Measurements from ENCODE around the gene SUPT20H.

Gene SUPT20H

DNA sequence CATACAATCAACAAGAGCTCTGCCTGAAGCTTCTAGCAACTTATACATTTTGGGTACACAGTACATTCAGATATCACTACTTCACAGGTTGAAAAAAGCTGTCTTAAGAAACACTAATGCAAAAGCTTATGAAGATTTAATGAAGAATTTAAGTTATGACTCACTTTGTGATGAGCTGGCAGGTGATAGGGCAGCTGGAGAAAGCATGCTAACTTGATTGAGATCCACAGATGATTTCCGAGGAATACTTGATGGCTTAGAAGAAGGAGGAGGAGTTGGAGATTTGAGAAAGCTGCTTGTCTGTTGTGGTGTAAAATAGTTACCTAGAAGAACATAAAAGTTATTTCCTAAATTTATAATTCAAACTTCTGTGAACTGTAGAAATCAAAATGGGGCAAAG lies 35.6 kb downstream of the SUPT20H start (continued):
- TF ChIP-seq PRDM2 (tag by site-specific recombination; IDR thresholded peaks at IDR 0.05; ENCODE audit: borderline replicate concordance) (no peak), ZNF600 (tag by site-specific recombination; IDR thresholded peaks at IDR 0.05) (no peak), ZNF548 (tag by site-specific recombination; IDR thresholded peaks at IDR 0.05) (no peak), ZNF707 (tag by site-specific recombination; IDR thresholded peaks at IDR 0.05) (no peak), GLIS2 (tag by site-specific recombination; IDR thresholded peaks at IDR 0.05) (no peak), ZSCAN16 (tag by site-specific recombination; IDR thresholded peaks at IDR 0.05) (no peak), ZNF121 (tag by site-specific recombination; IDR thresholded peaks at IDR 0.05) (no peak), ZNF148 (tag by site-specific recombination; IDR thresholded peaks at IDR 0.05; ENCODE audit: borderline replicate concordance) (no peak)
- TF ChIP-seq, protein P1, sequence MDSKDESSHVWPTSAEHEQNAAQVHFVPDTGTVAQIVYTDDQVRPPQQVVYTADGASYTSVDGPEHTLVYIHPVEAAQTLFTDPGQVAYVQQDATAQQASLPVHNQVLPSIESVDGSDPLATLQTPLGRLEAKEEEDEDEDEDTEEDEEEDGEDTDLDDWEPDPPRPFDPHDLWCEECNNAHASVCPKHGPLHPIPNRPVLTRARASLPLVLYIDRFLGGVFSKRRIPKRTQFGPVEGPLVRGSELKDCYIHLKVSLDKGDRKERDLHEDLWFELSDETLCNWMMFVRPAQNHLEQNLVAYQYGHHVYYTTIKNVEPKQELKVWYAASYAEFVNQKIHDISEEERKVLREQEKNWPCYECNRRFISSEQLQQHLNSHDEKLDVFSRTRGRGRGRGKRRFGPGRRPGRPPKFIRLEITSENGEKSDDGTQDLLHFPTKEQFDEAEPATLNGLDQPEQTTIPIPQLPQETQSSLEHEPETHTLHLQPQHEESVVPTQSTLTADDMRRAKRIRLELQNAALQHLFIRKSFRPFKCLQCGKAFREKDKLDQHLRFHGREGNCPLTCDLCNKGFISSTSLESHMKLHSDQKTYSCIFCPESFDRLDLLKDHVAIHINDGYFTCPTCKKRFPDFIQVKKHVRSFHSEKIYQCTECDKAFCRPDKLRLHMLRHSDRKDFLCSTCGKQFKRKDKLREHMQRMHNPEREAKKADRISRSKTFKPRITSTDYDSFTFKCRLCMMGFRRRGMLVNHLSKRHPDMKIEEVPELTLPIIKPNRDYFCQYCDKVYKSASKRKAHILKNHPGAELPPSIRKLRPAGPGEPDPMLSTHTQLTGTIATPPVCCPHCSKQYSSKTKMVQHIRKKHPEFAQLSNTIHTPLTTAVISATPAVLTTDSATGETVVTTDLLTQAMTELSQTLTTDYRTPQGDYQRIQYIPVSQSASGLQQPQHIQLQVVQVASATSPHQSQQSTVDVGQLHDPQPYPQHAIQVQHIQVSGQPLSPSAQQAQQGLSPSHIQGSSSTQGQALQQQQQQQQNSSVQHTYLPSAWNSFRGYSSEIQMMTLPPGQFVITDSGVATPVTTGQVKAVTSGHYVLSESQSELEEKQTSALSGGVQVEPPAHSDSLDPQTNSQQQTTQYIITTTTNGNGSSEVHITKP (tag by site-specific recombination; IDR thresholded peaks at IDR 0.05) = no peak
- TF ChIP-seq, protein P2, sequence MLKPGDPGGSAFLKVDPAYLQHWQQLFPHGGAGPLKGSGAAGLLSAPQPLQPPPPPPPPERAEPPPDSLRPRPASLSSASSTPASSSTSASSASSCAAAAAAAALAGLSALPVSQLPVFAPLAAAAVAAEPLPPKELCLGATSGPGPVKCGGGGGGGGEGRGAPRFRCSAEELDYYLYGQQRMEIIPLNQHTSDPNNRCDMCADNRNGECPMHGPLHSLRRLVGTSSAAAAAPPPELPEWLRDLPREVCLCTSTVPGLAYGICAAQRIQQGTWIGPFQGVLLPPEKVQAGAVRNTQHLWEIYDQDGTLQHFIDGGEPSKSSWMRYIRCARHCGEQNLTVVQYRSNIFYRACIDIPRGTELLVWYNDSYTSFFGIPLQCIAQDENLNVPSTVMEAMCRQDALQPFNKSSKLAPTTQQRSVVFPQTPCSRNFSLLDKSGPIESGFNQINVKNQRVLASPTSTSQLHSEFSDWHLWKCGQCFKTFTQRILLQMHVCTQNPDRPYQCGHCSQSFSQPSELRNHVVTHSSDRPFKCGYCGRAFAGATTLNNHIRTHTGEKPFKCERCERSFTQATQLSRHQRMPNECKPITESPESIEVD (tag by site-specific recombination; IDR thresholded peaks at IDR 0.05) = no peak
- TF ChIP-seq, protein P3, sequence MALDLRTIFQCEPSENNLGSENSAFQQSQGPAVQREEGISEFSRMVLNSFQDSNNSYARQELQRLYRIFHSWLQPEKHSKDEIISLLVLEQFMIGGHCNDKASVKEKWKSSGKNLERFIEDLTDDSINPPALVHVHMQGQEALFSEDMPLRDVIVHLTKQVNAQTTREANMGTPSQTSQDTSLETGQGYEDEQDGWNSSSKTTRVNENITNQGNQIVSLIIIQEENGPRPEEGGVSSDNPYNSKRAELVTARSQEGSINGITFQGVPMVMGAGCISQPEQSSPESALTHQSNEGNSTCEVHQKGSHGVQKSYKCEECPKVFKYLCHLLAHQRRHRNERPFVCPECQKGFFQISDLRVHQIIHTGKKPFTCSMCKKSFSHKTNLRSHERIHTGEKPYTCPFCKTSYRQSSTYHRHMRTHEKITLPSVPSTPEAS (tag by site-specific recombination; IDR thresholded peaks at IDR 0.05) = no peak

DNA sequence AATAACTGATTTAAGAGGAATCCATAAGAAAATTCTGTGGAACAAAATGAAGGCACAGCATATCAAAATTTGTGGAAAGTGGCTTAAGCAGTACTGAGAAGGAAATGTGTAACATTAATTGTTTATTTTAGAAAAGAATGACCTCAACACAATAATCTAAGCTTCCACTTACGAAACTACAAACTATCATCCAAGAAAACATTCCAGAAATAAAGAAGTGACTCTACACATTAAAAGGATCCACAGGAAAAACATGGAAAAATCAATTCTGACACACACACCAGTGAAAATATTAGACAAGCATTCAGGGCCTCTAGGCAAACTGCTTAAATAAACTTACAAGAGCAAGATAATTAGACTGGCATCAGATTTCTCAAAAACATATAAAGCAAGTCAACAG lies 44.9 kb downstream of the SUPT20H start:
- no peak overlapping the region for H3K4me3 ChIP-seq (ENCODE audit: low read depth, low read length)
- H3K9me3 ChIP-seq (ENCODE audit: control insufficient read depth, insufficient read depth, low read depth, low read length) = no peaks in the 10 kb centered on the region
- CTCF ChIA-PET = no interaction called here
- no peak overlapping the region for H3K27ac ChIP-seq (ENCODE audit: extremely low read depth, low read depth, low read length)
- H3K36me3 ChIP-seq (ENCODE audit: control insufficient read depth in 2 of 2, insufficient read depth in 1 of 2, low read length in 2 of 2) = peaks cover 38 to 47% of the 10 kb centered on the region in 2 experiments
- POLR2A ChIA-PET = no interaction called here
- peaks cover 4% of the 10 kb centered on the region; the same call in 1 of the 2 replicates for H3K4me1 ChIP-seq (ENCODE audit: control insufficient read depth, insufficient read depth, low read length)
- peak; percentile 28; the same call in 1 of the 2 replicates for TF ChIP-seq FEZF1 (tag by site-specific recombination; IDR thresholded peaks at IDR 0.05)
- no peak for TF ChIP-seq ZNF292 (tag by site-specific recombination; IDR thresholded peaks at IDR 0.05; ENCODE audit: borderline replicate concordance, low read depth)
- TF ChIP-seq, protein P4, sequence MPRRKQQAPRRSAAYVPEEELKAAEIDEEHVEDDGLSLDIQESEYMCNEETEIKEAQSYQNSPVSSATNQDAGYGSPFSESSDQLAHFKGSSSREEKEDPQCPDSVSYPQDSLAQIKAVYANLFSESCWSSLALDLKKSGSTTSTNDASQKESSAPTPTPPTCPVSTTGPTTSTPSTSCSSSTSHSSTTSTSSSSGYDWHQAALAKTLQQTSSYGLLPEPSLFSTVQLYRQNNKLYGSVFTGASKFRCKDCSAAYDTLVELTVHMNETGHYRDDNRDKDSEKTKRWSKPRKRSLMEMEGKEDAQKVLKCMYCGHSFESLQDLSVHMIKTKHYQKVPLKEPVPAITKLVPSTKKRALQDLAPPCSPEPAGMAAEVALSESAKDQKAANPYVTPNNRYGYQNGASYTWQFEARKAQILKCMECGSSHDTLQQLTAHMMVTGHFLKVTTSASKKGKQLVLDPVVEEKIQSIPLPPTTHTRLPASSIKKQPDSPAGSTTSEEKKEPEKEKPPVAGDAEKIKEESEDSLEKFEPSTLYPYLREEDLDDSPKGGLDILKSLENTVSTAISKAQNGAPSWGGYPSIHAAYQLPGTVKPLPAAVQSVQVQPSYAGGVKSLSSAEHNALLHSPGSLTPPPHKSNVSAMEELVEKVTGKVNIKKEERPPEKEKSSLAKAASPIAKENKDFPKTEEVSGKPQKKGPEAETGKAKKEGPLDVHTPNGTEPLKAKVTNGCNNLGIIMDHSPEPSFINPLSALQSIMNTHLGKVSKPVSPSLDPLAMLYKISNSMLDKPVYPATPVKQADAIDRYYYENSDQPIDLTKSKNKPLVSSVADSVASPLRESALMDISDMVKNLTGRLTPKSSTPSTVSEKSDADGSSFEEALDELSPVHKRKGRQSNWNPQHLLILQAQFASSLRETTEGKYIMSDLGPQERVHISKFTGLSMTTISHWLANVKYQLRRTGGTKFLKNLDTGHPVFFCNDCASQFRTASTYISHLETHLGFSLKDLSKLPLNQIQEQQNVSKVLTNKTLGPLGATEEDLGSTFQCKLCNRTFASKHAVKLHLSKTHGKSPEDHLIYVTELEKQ (tag by site-specific recombination; IDR thresholded peaks at IDR 0.05; ENCODE audit: borderline replicate concordance) = no peak
- no peak for TF ChIP-seq ZNF792 (tag by site-specific recombination; IDR thresholded peaks at IDR 0.05)
- TF ChIP-seq, protein P2 (tag by site-specific recombination; IDR thresholded peaks at IDR 0.05) = peak; percentile 81

Data from HEK293 (cell line).